Gastrocnemius medialis (tissue), 4 donors: ENCODE data around the gene CFAP221.

Source experiments
- POLR2A ChIP-seq, 2 donors: fragments of 450-650 bp; IDR thresholded peaks; one replicate each; pipeline ENCODE4 v1.6.1; 2017; ENCODE audit warnings: antibody characterized with exemption in 2 of 2, mild to moderate bottlenecking in 2 of 2, moderate library complexity in 2 of 2
- TF ChIP-seq, protein P1 (sequence below), 5 experiments: fragments of 450-650 bp in 3 of 5; fragments of 200-600 bp in 2 of 5; sonication (generic) in 2 of 5; IDR thresholded peaks in 4 of 5; conservative IDR thresholded peaks in 1 of 5; 1 replicate in 4 of 5; 2 replicates in 1 of 5; pipeline ENCODE4 v1.5.1; 2016 to 2019; ENCODE audit warnings: antibody characterized with exemption in 5 of 5, mild to moderate bottlenecking in 3 of 5, moderate library complexity in 3 of 5

- TF ChIP-seq POLR2A (IDR thresholded peaks at IDR 0.05), result no peak
- TF ChIP-seq, protein P1, sequence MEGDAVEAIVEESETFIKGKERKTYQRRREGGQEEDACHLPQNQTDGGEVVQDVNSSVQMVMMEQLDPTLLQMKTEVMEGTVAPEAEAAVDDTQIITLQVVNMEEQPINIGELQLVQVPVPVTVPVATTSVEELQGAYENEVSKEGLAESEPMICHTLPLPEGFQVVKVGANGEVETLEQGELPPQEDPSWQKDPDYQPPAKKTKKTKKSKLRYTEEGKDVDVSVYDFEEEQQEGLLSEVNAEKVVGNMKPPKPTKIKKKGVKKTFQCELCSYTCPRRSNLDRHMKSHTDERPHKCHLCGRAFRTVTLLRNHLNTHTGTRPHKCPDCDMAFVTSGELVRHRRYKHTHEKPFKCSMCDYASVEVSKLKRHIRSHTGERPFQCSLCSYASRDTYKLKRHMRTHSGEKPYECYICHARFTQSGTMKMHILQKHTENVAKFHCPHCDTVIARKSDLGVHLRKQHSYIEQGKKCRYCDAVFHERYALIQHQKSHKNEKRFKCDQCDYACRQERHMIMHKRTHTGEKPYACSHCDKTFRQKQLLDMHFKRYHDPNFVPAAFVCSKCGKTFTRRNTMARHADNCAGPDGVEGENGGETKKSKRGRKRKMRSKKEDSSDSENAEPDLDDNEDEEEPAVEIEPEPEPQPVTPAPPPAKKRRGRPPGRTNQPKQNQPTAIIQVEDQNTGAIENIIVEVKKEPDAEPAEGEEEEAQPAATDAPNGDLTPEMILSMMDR (IDR thresholded peaks at IDR 0.05 in 4 of 5, conservative IDR thresholded peaks at IDR 0.05 in 1 of 5), result no peak
These were observed 156.6 kb downstream of the CFAP221 start for GRCh38 chr2:119700866-119701265.
